HCT116 (cell line): Measurements from ENCODE around the gene FIZ1.
"Not testable (repeated sequence)": the region's sequence is repeated elsewhere in the genome, so short reads cannot be mapped to it uniquely, and the experiment has no call there.

Experiments used
- CBX3 ChIP-seq: IDR thresholded peaks from 2 replicates; pipeline ENCODE4 v1.6.1; 2012; ENCODE audit warnings: low read depth
- TF ChIP-seq, protein P1 (sequence below), 3 experiments: fragments of 200-600 bp in 1 of 3; sonication (generic) in 1 of 3; IDR thresholded peaks in 2 of 3; conservative IDR thresholded peaks in 1 of 3; 2 replicates each; pipeline ENCODE4 v1.5.1; 2012 to 2017; ENCODE audit warnings: low read depth in 2 of 3, low read length in 2 of 3, antibody characterized with exemption in 1 of 3, borderline replicate concordance in 1 of 3, control low read depth in 1 of 3, mild to moderate bottlenecking in 1 of 3, mixed read lengths in 1 of 3, mixed run types in 1 of 3, moderate library complexity in 1 of 3; ENCODE audit not compliant: insufficient read depth in 1 of 3
- TF ChIP-seq, protein P2 (sequence below): IDR thresholded peaks from 2 replicates; pipeline ENCODE4 v1.6.1; 2012; ENCODE audit warnings: low read depth

DNA sequence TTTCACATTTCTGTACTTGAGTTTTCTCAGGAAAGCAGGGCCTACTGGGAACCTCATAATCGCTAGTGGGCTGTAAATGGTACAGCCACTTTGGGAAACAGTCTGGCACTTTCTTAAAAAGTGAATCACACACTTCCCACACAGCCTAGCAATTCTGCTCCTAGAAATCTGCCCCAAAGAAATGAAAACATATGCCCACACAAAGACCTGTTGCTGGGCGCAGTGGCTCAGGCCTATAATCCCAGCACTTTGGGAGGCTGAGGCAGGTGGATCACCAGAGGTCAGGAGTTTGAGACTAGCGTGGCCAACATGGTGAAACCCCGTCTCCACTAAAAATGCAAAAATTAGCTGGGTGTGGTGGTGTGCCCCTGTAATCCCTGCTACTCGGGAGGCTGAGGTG, 29.8 kb downstream of the FIZ1 start:
- TF ChIP-seq, protein P1, sequence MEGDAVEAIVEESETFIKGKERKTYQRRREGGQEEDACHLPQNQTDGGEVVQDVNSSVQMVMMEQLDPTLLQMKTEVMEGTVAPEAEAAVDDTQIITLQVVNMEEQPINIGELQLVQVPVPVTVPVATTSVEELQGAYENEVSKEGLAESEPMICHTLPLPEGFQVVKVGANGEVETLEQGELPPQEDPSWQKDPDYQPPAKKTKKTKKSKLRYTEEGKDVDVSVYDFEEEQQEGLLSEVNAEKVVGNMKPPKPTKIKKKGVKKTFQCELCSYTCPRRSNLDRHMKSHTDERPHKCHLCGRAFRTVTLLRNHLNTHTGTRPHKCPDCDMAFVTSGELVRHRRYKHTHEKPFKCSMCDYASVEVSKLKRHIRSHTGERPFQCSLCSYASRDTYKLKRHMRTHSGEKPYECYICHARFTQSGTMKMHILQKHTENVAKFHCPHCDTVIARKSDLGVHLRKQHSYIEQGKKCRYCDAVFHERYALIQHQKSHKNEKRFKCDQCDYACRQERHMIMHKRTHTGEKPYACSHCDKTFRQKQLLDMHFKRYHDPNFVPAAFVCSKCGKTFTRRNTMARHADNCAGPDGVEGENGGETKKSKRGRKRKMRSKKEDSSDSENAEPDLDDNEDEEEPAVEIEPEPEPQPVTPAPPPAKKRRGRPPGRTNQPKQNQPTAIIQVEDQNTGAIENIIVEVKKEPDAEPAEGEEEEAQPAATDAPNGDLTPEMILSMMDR (IDR thresholded peaks at IDR 0.05 in 2 of 3, conservative IDR thresholded peaks at IDR 0.05 in 1 of 3; ENCODE audit: borderline replicate concordance in 1 of 3, insufficient read depth in 1 of 3, low read depth in 2 of 3, low read length in 2 of 3), result not testable (repeated sequence)
- TF ChIP-seq CBX3, result not testable (repeated sequence)
- TF ChIP-seq, protein P2, sequence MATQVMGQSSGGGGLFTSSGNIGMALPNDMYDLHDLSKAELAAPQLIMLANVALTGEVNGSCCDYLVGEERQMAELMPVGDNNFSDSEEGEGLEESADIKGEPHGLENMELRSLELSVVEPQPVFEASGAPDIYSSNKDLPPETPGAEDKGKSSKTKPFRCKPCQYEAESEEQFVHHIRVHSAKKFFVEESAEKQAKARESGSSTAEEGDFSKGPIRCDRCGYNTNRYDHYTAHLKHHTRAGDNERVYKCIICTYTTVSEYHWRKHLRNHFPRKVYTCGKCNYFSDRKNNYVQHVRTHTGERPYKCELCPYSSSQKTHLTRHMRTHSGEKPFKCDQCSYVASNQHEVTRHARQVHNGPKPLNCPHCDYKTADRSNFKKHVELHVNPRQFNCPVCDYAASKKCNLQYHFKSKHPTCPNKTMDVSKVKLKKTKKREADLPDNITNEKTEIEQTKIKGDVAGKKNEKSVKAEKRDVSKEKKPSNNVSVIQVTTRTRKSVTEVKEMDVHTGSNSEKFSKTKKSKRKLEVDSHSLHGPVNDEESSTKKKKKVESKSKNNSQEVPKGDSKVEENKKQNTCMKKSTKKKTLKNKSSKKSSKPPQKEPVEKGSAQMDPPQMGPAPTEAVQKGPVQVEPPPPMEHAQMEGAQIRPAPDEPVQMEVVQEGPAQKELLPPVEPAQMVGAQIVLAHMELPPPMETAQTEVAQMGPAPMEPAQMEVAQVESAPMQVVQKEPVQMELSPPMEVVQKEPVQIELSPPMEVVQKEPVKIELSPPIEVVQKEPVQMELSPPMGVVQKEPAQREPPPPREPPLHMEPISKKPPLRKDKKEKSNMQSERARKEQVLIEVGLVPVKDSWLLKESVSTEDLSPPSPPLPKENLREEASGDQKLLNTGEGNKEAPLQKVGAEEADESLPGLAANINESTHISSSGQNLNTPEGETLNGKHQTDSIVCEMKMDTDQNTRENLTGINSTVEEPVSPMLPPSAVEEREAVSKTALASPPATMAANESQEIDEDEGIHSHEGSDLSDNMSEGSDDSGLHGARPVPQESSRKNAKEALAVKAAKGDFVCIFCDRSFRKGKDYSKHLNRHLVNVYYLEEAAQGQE, result not testable (repeated sequence)
